ENCODE measurements around the gene TDRD3. TPM values are rescaled to one million over a fixed set of nuclear protein-coding genes. Genes with fewer than 3 reads are reported as not detected.

The TDRD3 gene
- polyA plus RNA-seq, 1 experiment: 10.8 TPM

DNA sequence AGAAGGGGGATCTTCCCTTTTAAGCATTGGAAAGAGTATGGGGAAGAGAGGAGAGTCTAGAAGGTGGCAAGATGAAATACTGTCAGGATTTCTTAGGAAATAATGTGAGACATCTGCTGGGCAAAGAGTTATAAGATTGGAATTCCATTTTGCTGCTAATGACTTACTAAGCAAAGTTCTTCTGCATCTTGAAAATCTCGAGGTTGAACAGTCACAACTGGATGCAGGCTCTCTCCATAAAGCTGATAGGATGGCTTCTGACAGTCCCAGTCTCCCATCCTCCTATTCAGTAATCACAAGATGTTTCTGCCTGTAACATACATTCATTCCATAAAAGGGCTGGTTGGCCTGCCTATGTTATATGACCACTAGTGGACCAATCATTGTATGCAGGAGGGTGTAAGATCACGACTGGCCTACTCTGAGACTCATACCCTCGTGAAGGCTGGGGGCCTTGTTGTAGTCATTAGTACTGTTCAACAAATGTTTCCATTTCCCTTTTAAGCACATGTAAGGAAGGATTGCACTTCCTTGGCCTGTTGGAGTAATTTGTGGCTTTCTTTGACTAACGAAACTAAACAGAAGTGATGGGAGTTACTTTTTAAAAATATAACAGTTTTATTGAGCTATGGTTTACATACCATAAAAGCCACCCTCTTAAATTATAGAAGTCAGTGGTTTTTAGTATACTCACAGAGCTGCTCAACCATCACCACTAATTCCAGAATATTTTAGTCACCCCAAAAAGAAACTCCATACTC lies 45.0 kb upstream of the TDRD3 start:
- no peak for DNase-seq (ENCODE audit: low read depth, low spot score)
- POLR2A ChIA-PET: no interaction called here
- no peak overlapping the region for H3K4me3 ChIP-seq (ENCODE audit: low read depth, low read length)
- H3K27me3 ChIP-seq (ENCODE audit: control insufficient read depth, insufficient read depth, low read length): no peaks in the 10 kb centered on the region
- H3K27ac ChIP-seq (ENCODE audit: low read depth, low read length): no peak overlapping the region
- CTCF ChIA-PET: no interaction called here
- H3K9me3 ChIP-seq (ENCODE audit: control insufficient read depth, insufficient read depth, low read length): no peaks in the 10 kb centered on the region
- TF ChIP-seq, protein P1, sequence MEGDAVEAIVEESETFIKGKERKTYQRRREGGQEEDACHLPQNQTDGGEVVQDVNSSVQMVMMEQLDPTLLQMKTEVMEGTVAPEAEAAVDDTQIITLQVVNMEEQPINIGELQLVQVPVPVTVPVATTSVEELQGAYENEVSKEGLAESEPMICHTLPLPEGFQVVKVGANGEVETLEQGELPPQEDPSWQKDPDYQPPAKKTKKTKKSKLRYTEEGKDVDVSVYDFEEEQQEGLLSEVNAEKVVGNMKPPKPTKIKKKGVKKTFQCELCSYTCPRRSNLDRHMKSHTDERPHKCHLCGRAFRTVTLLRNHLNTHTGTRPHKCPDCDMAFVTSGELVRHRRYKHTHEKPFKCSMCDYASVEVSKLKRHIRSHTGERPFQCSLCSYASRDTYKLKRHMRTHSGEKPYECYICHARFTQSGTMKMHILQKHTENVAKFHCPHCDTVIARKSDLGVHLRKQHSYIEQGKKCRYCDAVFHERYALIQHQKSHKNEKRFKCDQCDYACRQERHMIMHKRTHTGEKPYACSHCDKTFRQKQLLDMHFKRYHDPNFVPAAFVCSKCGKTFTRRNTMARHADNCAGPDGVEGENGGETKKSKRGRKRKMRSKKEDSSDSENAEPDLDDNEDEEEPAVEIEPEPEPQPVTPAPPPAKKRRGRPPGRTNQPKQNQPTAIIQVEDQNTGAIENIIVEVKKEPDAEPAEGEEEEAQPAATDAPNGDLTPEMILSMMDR (IDR thresholded peaks at IDR 0.05; ENCODE audit: low read depth, low read length): no peak

DNA sequence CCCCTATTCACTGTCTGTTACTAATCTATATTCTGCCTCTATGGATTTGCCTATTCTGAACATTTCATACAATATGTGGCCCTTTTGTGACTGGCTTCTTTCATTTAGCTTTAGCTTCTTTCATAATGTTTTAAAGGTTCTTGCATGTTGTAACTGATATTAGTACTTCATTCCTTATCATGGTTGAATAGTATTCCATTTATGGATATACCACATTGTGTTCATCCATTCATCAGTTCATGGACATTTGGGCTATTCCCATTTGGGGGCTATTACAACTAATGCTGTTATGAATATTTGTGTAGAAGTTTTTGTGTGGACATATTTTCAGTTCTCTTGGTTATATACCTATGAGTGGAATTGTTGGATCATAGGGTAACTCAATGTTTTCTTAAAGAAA lies 44.4 kb upstream of the TDRD3 start:
- ChIA-PET POLR2A (no interaction called here), CTCF (no interaction called here)

GRCh38 chr13:60355056-60355455 lies 42.0 kb upstream of the TDRD3 start:
- Histone ChIP-seq H3K4me3 (ENCODE audit: low read depth, low read length) (no peak overlapping the region), H3K27me3 (ENCODE audit: control insufficient read depth, insufficient read depth, low read length) (no peaks in the 10 kb centered on the region), H3K27ac (ENCODE audit: low read depth, low read length) (no peak overlapping the region), H3K9me3 (ENCODE audit: control insufficient read depth, insufficient read depth, low read length) (no peaks in the 10 kb centered on the region)
- ChIA-PET POLR2A (no interaction called here), CTCF (interaction anchor here (1.0 kb wide), 2 partner anchors 17 to 42 kb away, joined by 3 read pairs; partner anchors contain the start of gene TDRD3)
- no peak for DNase-seq (ENCODE audit: low read depth, low spot score)
- TF ChIP-seq, protein P1 (IDR thresholded peaks at IDR 0.05; ENCODE audit: low read depth, low read length): no peak

More for the DNA sequence above, 44.4 kb upstream of the TDRD3 start:
- H3K27ac ChIP-seq (ENCODE audit: low read depth, low read length): no peak overlapping the region
- no peaks in the 10 kb centered on the region for H3K9me3 ChIP-seq (ENCODE audit: control insufficient read depth, insufficient read depth, low read length)
- no peak overlapping the region for H3K4me3 ChIP-seq (ENCODE audit: low read depth, low read length)
- H3K27me3 ChIP-seq (ENCODE audit: control insufficient read depth, insufficient read depth, low read length): no peaks in the 10 kb centered on the region
- TF ChIP-seq, protein P1 (IDR thresholded peaks at IDR 0.05; ENCODE audit: low read depth, low read length): no peak
- DNase-seq (ENCODE audit: low read depth, low spot score): no peak

- TF ChIP-seq, protein P1 (IDR thresholded peaks at IDR 0.05; ENCODE audit: low read depth, low read length): no peak
- Histone ChIP-seq H3K9me3 (ENCODE audit: control insufficient read depth, insufficient read depth, low read length) (no peaks in the 10 kb centered on the region), H3K27me3 (ENCODE audit: control insufficient read depth, insufficient read depth, low read length) (no peaks in the 10 kb centered on the region), H3K4me3 (ENCODE audit: low read depth, low read length) (no peak overlapping the region), H3K27ac (ENCODE audit: low read depth, low read length) (no peak overlapping the region)
- no peak for DNase-seq (ENCODE audit: low read depth, low spot score)
- CTCF ChIA-PET: no interaction called here
- POLR2A ChIA-PET: no interaction called here
Observed at GRCh38 chr13:60356970-60357369, 40.0 kb upstream of the TDRD3 start.

- CTCF ChIA-PET: interaction anchor here (0.6 kb wide), 1 partner anchor 16 kb away, joined by 3 read pairs; no protein-coding TSS in a partner anchor
Observed at GRCh38 chr13:60358453-60358852, 38.6 kb upstream of the TDRD3 start.

More at GRCh38 chr13:60358453-60358852, 38.6 kb upstream of the TDRD3 start:
- POLR2A ChIA-PET: no interaction called here
- Histone ChIP-seq H3K4me3 (ENCODE audit: low read depth, low read length) (no peak overlapping the region), H3K27ac (ENCODE audit: low read depth, low read length) (no peak overlapping the region), H3K27me3 (ENCODE audit: control insufficient read depth, insufficient read depth, low read length) (no peaks in the 10 kb centered on the region), H3K9me3 (ENCODE audit: control insufficient read depth, insufficient read depth, low read length) (no peaks in the 10 kb centered on the region)
- TF ChIP-seq, protein P1 (IDR thresholded peaks at IDR 0.05; ENCODE audit: low read depth, low read length): no peak
- DNase-seq (ENCODE audit: low read depth, low spot score): no peak
